ENCODE measurements around the gene IGSF9B. TPM values are rescaled to one million over a fixed set of nuclear protein-coding genes. Genes with fewer than 3 reads are reported as not detected.

Gene IGSF9B
- total RNA-seq, 4 donors from 2014 or later = 5.2 to 14.5 (median 8.0) TPM

DNA sequence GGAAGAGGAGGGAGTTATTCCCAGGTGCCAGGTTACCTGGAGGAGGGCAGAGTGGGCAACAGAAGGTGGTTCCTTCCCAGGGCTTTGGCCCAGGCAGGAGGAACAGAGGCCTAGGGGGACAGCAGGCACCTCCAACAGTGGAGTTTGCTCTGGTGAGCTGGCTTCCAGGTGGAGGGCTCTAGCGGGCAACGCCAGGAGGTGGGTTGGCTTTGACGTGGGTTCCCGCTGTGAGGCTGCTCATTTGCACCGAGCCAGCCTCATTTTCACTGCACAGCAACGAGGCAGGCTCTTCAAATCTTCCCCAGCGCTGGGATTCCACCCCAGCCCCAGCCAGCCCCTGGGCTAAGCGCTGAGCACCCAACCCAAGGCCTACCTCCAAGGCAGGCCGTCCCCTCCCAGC is 8.1 kb downstream of the IGSF9B start:
- DNase-seq (ENCODE audit: low spot score in 2 of 2) = no peak
- TF ChIP-seq, protein P1, sequence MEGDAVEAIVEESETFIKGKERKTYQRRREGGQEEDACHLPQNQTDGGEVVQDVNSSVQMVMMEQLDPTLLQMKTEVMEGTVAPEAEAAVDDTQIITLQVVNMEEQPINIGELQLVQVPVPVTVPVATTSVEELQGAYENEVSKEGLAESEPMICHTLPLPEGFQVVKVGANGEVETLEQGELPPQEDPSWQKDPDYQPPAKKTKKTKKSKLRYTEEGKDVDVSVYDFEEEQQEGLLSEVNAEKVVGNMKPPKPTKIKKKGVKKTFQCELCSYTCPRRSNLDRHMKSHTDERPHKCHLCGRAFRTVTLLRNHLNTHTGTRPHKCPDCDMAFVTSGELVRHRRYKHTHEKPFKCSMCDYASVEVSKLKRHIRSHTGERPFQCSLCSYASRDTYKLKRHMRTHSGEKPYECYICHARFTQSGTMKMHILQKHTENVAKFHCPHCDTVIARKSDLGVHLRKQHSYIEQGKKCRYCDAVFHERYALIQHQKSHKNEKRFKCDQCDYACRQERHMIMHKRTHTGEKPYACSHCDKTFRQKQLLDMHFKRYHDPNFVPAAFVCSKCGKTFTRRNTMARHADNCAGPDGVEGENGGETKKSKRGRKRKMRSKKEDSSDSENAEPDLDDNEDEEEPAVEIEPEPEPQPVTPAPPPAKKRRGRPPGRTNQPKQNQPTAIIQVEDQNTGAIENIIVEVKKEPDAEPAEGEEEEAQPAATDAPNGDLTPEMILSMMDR (IDR thresholded peaks at IDR 0.05) = no peak
- TF ChIP-seq POLR2A (IDR thresholded peaks at IDR 0.05) = no peak
- WGBS, 2 donors = 86 to 98% methylated on average over 5 to 9 of the region's 9 CpGs
- no peak overlapping the region for H3K4me3 ChIP-seq (ENCODE audit: low read depth, poor library complexity, severe bottlenecking)
- intact Hi-C loops (cut with DNase I; ENCODE audit: low total_unique reads) = no loop called here

DNA sequence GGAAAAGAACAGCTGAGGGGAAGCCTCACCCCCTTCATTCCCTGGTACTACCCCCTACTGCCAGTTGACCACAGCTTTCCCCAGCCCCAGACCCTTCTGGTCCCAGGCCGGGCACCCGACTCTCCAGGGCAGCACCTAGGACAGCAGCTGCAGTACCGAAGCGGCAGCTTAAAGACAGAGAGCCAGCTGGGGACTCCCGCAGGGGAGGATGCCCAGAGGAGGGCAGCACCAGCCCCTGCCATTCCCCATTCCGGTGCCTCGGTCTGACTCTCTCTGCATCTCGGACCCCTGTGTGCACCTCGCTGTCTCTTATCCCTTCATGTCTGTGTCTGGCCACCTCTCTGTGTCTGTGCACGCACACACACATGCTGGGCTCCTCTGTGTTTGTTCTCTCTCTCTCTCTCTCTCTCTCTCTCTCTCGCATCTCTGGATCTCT is 9.4 kb downstream of the IGSF9B start:
- intact Hi-C loops (cut with DNase I; ENCODE audit: low total_unique reads) = no loop called here

DNA sequence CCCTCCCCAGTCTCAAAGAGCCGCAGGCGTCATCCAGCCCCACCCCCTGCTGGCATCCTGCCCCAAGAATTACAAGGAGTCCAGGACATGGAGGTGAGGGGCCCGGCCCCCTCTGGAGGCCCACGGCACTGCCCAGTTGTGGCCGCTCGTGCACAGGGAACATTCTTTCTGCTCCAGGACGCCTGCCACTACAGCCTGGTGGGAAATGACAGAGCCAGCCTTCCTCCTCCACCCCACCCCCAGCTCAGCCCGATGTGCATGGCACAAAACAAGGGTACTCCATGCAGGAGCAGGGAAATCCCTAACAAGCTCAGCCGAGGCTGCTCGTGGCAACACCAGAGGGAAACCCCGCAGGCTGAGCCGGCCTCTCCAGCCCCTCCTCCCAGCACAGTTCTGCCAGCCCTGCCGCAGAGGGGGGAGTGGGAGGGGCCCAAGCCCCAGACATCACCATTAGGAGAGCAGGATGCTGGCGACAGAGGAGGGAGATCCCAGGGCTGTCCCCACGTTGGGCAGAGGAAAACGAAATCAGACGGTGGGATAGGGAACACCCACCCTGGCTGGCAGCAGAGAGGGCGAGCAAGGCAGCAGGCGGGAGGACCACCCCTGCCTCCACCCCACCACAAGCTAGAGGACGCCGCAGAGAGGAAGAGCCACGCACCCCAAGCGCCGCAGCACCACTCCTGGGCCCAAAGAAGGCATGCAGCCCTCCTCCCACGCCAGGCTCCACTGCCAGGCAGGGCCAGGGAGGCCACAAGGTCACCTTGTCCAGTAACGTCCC is 10.0 kb downstream of the IGSF9B start:
- intact Hi-C loops (cut with DNase I; ENCODE audit: low total_unique reads) = no loop called here
- no peak overlapping the region for H3K4me3 ChIP-seq (ENCODE audit: low read depth, poor library complexity, severe bottlenecking)
- DNase-seq (ENCODE audit: low spot score in 2 of 2) = no peak
- WGBS, 2 donors = 16 to 21% methylated on average over 18 to 26 of the region's 26 CpGs
- TF ChIP-seq, protein P1 (IDR thresholded peaks at IDR 0.05) = no peak
- no peak for TF ChIP-seq POLR2A (IDR thresholded peaks at IDR 0.05)

More for the DNA sequence above, 9.4 kb downstream of the IGSF9B start:
- H3K4me3 ChIP-seq (ENCODE audit: low read depth, poor library complexity, severe bottlenecking) = no peak overlapping the region
- 6 to 10% methylated on average over 9 to 11 of the region's 11 CpGs for WGBS, 2 donors
- TF ChIP-seq, protein P1 (IDR thresholded peaks at IDR 0.05) = no peak
- TF ChIP-seq POLR2A (IDR thresholded peaks at IDR 0.05) = no peak
- no peak for DNase-seq (ENCODE audit: low spot score in 2 of 2)

DNA sequence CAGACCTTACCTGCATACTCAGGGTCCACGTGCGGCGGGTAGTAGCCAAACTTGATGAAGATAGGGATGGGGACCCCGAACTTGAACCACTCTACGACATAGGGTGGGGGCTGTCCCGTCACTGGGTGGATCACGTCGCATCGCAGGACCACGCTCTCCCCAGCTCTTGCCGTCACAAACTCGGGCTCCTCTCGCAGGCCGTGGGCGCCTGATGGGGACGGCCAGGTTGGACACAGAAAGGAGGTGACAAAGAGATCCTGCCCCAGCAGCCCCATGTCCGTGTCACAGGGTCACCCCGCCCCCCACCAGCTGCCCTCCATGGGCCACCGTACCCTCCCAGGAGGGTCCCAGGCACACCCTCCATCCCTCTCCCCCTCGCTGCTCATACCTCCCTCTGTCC is 10.7 kb downstream of the IGSF9B start:
- no peak for DNase-seq (ENCODE audit: low spot score in 2 of 2)
- no peak overlapping the region for H3K4me3 ChIP-seq (ENCODE audit: low read depth, poor library complexity, severe bottlenecking)
- intact Hi-C loops (cut with DNase I; ENCODE audit: low total_unique reads) = no loop called here
- WGBS, 2 donors = 86 to 90% methylated on average over 19 to 20 of the region's 20 CpGs
- TF ChIP-seq POLR2A (IDR thresholded peaks at IDR 0.05) = no peak
- TF ChIP-seq, protein P1 (IDR thresholded peaks at IDR 0.05) = no peak

DNA sequence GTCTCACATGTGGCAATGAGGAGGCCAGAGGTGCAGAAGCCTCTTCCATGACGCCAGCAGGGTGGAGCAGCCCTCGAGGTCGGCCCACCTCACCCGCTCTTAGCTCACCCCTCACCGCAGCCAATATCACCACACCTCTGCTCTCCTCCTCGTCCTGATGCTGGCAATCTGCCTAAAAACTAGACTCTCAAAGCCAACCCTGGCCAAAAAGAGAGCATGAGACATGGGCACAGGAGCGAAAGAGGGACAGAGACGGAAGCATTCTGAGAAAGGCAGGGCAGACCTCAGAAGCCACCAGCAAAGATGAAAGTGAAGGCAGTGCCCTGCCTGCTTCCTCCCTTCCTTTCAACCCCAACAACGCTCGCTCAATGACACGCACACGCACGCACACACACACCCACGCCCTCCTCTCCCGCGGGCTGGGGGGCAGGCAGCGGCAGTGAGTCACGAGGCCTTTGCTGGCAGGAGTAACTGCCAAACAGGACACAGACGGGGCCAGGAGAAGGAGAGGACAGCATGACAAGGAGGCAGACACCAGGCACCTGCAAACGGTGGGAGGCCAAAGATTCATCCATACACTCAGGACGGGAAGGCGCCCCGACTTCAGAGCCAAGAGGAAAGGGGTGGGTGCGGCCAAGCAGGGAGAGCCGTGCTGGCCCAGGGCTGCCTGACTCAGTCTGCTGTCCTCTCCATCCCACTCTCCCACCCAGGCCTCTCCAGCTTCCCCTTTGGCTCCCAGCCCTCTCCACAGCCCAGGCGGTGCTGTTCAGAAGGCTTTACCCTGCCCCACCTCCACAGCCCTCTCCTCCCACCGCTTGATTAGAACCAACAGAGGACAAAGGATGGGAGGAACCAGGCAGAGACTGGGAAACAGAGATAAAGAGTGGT is 11.4 kb downstream of the IGSF9B start:
- DNase-seq (ENCODE audit: low spot score in 2 of 2) = no peak
- intact Hi-C loops (cut with DNase I; ENCODE audit: low total_unique reads) = no loop called here
- WGBS, 2 donors = 27 to 39% methylated on average over 27 of the region's 27 CpGs

More for the DNA sequence above, 11.4 kb downstream of the IGSF9B start:
- H3K4me3 ChIP-seq (ENCODE audit: low read depth, poor library complexity, severe bottlenecking) = no peak overlapping the region
- TF ChIP-seq POLR2A (IDR thresholded peaks at IDR 0.05) = no peak
- TF ChIP-seq, protein P1 (IDR thresholded peaks at IDR 0.05) = no peak

All from lower leg skin (tissue), 4 donors.